CD4-positive, alpha-beta T cell (primary cell): ENCODE measurements around the gene SLF2. TPM values are rescaled to one million over a fixed set of nuclear protein-coding genes. Genes with fewer than 3 reads are reported as not detected.

Experiments
- ATAC-seq: fragments of 200-7000 bp; cut with Tn5 transposase; one replicate; pipeline ENCODE4 v1.10.0; 2022; ENCODE audit warnings: mild to moderate bottlenecking; ENCODE audit not compliant: poor library complexity
- CTCF ChIA-PET: fragments of 350-600 bp; sonication (Branson Sonifier 250); formaldehyde crosslinking; loops from one replicate; lab custom pipeline; 2021; ENCODE audit warnings: antibody characterized with exemption, inconsistent platforms; lab: Charles Lee
- POLR2A ChIA-PET: fragments of 350-600 bp; sonication (Branson Sonifier 250); formaldehyde crosslinking; loops from one replicate; lab custom pipeline; 2021; ENCODE audit warnings: antibody characterized with exemption, inconsistent platforms; lab: Charles Lee
- DNase-seq, 14 experiments: peaks; one replicate each; pipeline ENCODE4 v3.0.0-alpha.2; 2013 to 2020; ENCODE audit warnings: mixed read lengths in 2 of 14
- H3K27ac ChIP-seq, 2 donors: one replicate each; pipeline versions ENCODE4 v1.5.1 to v1.7.0; 2013; ENCODE audit warnings: low read length in 2 of 2, low read depth in 1 of 2, mild to moderate bottlenecking in 1 of 2
- H3K27me3 ChIP-seq, 2 experiments: 1 replicate in 1 of 2; 2 replicates in 1 of 2; pipeline versions ENCODE4 v1.6.1 to v1.7.0; 2013; ENCODE audit warnings: low read length in 2 of 2, control low read depth in 1 of 2, mild to moderate bottlenecking in 1 of 2, moderate library complexity in 1 of 2; ENCODE audit not compliant: insufficient read depth in 2 of 2, control insufficient read depth in 1 of 2
- H3K36me3 ChIP-seq: one replicate; pipeline ENCODE4 v1.6.1; 2013; ENCODE audit warnings: low read length, control low read depth; ENCODE audit not compliant: insufficient read depth
- H3K4me1 ChIP-seq: one replicate; pipeline ENCODE4 v1.6.1; 2013; ENCODE audit warnings: low read length, control low read depth; ENCODE audit not compliant: insufficient read depth
- H3K4me3 ChIP-seq: one replicate; pipeline ENCODE4 v1.5.1; 2013; ENCODE audit warnings: mild to moderate bottlenecking, low read length, moderate library complexity
- H3K9me3 ChIP-seq, 2 experiments: 1 replicate in 1 of 2; 2 replicates in 1 of 2; pipeline versions ENCODE4 v1.6.1 to v1.7.0; 2013; ENCODE audit warnings: low read length in 2 of 2, mild to moderate bottlenecking in 2 of 2, control low read depth in 1 of 2, moderate library complexity in 1 of 2; ENCODE audit not compliant: control insufficient read depth in 1 of 2, insufficient read depth in 1 of 2
- H3K27ac Mint-ChIP-seq: one replicate; pipeline ENCODE4 v1.8.0; 2020; ENCODE audit warnings: mixed read lengths
- H3K27me3 Mint-ChIP-seq: one replicate; pipeline ENCODE4 v1.8.0; 2021; ENCODE audit warnings: mixed read lengths
- H3K36me3 Mint-ChIP-seq: one replicate; pipeline ENCODE4 v1.8.0; 2021; ENCODE audit warnings: low read depth, mixed read lengths
- H3K4me1 Mint-ChIP-seq: one replicate; pipeline ENCODE4 v1.8.0; 2021; ENCODE audit warnings: low read depth, mixed read lengths
- H3K4me3 Mint-ChIP-seq: one replicate; pipeline ENCODE4 v1.8.0; 2020; ENCODE audit warnings: mild to moderate bottlenecking, mixed read lengths
- H3K9me3 Mint-ChIP-seq: one replicate; pipeline ENCODE4 v1.8.0; 2020; ENCODE audit warnings: mixed read lengths
- intact Hi-C, 2 experiments: fragments of 100-400 bp; cut with DNase I in 1 of 2; cut with micrococcal nuclease in 1 of 2; formaldehyde crosslinking; loops; one replicate each; pipeline versions ENCODE4 v1.15.1 to v1.9.0; 2023 to 2025; cut with DNase I, micrococcal nuclease
- total RNA-seq, 174 experiments: library from RNA in 2 of 174; stranded (reverse) in 2 of 174; gene quantifications; one replicate each; pipeline ENCODE4 v1.2.3 and lab custom pipeline; 2021 to 2026
- TF ChIP-seq, protein P1 (sequence below): fragments of 200-600 bp; IDR thresholded peaks from one replicate; pipeline ENCODE4 v1.8.0; 2022; ENCODE audit warnings: antibody characterized with exemption, mild to moderate bottlenecking

SLF2 gene
- total RNA-seq, 2 experiments from 2014 or later = 11.1 TPM

DNA sequence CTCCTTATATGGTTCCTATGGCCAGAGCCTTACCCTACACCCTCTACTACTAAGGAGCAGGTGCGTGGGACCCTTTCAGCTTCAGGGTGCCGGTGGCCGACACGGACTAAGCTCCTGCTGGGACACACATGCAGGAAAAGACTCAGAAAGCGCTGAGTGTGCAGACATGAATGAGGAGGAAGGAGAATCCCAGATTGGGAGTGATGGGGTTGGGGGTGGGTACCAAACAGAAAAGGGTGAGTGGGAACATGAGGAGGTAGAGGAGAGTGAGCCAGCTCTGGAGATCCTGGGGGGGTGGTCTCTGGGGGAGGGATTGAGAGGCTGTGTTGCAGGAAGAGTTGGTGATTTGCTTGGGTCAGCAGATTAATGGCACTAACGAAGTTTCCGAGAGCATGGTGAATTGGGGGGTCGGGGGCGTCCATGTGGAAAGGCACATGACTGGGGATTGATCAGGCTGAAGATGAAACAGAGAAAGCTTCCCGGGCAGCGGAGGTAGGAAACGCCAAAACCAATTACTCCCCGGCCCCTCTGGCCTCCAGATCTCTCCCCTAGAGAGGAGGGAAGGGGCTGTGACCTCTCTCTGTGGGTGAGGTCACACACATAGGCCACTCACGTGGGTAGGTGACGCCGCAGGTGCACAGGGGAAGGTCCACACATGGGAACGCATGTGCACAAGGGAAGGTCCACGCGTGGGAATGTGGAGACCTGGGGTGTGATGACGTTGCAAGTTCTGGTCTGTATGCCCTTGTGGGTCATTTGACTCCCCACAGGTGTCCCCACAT lies 37.9 kb upstream of the SLF2 start:
- no peak overlapping the region for H3K4me3 Mint-ChIP-seq
- intact Hi-C loops = loop anchor here in 1 of 2 experiments (5.0 kb wide), 2 partner anchors 203 to 313 kb away; no protein-coding TSS in a partner anchor

DNA sequence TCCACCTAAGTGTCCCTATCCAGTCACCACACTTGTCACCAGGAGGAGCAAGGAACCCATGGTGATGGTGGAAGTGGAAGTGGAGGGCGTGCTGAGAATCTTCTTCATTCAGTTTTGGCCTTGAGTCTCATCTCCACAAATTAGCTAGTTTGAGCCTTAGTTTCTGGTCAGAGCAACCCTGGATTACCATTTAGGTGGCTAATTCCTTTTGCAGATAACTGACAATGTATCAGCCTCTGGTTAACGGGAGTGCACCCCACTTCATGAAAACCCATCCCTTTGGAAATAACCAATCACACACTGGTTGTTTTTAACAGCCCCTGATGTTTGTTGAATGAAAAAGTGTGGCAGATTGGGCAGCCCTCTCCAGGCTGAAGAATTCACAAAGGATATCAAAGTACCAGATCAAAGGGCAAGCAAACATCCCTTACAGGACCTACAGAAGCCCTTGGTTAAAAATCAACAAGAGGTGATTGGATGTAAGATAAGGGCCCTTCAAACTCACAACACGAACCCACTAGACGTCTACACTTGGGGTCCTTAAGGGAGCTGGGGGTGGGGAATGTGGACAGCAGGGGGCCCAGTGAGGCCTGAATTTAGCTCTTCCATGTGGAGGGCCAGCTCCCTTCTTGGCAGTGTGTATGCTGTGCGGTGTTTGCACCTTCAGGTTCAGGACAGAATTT lies 37.1 kb upstream of the SLF2 start:
- Mint-ChIP-seq H3K9me3 (no peaks in the 10 kb centered on the region), H3K27ac (no peak overlapping the region), H3K4me1 (no peaks in the 10 kb centered on the region), H3K4me3 (no peak overlapping the region), H3K36me3 (no peaks in the 10 kb centered on the region), H3K27me3 (peaks cover 11% of the 10 kb centered on the region)
- POLR2A ChIA-PET = no interaction called here
- TF ChIP-seq, protein P1, sequence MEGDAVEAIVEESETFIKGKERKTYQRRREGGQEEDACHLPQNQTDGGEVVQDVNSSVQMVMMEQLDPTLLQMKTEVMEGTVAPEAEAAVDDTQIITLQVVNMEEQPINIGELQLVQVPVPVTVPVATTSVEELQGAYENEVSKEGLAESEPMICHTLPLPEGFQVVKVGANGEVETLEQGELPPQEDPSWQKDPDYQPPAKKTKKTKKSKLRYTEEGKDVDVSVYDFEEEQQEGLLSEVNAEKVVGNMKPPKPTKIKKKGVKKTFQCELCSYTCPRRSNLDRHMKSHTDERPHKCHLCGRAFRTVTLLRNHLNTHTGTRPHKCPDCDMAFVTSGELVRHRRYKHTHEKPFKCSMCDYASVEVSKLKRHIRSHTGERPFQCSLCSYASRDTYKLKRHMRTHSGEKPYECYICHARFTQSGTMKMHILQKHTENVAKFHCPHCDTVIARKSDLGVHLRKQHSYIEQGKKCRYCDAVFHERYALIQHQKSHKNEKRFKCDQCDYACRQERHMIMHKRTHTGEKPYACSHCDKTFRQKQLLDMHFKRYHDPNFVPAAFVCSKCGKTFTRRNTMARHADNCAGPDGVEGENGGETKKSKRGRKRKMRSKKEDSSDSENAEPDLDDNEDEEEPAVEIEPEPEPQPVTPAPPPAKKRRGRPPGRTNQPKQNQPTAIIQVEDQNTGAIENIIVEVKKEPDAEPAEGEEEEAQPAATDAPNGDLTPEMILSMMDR = no peak
- Histone ChIP-seq H3K9me3 (no peaks in the 10 kb centered on the region), H3K27me3 (peaks cover 0 to 2% of the 10 kb centered on the region in 2 experiments), H3K27ac (no peak overlapping the region), H3K36me3 (no peaks in the 10 kb centered on the region), H3K4me3 (no peak overlapping the region), H3K4me1 (no peaks in the 10 kb centered on the region)
- ATAC-seq = no peak
- DNase-seq = no peak
- CTCF ChIA-PET = no interaction called here
- intact Hi-C loops = loop anchor here in 1 of 2 experiments (5.0 kb wide), 2 partner anchors 203 to 313 kb away; no protein-coding TSS in a partner anchor

More for the DNA sequence above, 37.9 kb upstream of the SLF2 start:
- no peaks in the 10 kb centered on the region for H3K4me1 ChIP-seq
- H3K27ac Mint-ChIP-seq = no peak overlapping the region
- DNase-seq = no peak
- H3K9me3 ChIP-seq = no peaks in the 10 kb centered on the region
- TF ChIP-seq, protein P1 = no peak
- ChIA-PET CTCF (no interaction called here), POLR2A (no interaction called here)
- no peaks in the 10 kb centered on the region for H3K36me3 ChIP-seq
- no peak overlapping the region for H3K27ac ChIP-seq
- H3K27me3 ChIP-seq = peaks cover 0 to 2% of the 10 kb centered on the region in 2 experiments
- peaks cover 11% of the 10 kb centered on the region for H3K27me3 Mint-ChIP-seq
- H3K4me1 Mint-ChIP-seq = no peaks in the 10 kb centered on the region
- no peak overlapping the region for H3K4me3 ChIP-seq
- no peaks in the 10 kb centered on the region for H3K36me3 Mint-ChIP-seq
- H3K9me3 Mint-ChIP-seq = no peaks in the 10 kb centered on the region
- no peak for ATAC-seq

DNA sequence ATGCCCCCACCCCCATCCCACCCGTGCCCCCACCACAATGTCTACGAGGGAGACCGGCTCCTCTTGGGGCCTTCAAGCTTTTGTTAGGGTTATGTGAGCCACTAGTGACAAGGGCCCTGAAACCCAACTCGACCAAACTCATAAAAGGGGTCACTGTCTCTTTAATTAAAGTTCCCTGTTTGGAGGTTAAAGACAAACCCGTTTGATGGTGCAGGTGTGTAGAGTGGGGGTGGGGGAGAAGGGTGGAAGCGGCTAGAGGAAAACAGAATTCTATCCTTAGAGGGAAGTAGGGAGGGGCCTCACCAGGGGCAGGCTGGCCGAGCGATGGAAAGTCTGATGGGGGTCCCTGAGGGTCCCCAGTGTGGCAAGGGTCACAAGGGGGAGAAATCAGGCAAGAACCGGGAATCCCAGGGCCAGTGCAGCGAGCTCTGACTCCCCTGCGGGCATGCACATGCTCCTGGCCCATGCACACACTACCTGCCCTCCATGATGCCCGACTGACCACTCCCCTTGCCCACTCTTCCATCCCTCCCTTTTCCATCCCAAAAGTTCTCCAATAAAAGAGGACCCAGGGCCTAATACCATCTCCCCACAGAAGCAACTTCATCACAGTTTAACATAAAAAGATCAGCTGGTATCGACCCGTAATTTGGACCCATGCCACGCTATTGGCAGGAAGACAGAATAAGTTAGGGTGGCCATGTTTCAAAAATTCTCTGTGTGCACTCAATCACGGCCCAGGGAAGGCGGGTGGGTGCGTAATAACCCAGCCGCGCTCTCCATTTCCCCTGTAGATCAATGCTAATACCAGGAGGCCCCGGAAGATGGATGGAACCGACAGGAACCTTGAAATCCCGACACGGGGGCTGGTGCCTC lies 35.9 kb upstream of the SLF2 start:
- Histone ChIP-seq H3K27ac (no peak overlapping the region), H3K4me1 (no peaks in the 10 kb centered on the region), H3K27me3 (peaks cover 0 to 2% of the 10 kb centered on the region in 2 experiments), H3K36me3 (no peaks in the 10 kb centered on the region), H3K9me3 (no peaks in the 10 kb centered on the region), H3K4me3 (no peak overlapping the region)
- H3K27me3 Mint-ChIP-seq = peaks cover 11% of the 10 kb centered on the region
- intact Hi-C loops = loop anchor here in 1 of 2 experiments (5.0 kb wide), 2 partner anchors 205 to 315 kb away; no protein-coding TSS in a partner anchor
- H3K4me3 Mint-ChIP-seq = no peak overlapping the region
- H3K9me3 Mint-ChIP-seq = no peaks in the 10 kb centered on the region
- H3K36me3 Mint-ChIP-seq = no peaks in the 10 kb centered on the region
- TF ChIP-seq, protein P1 = no peak
- ChIA-PET POLR2A (no interaction called here), CTCF (no interaction called here)
- ATAC-seq (no peak), DNase-seq (no peak)
- no peaks in the 10 kb centered on the region for H3K4me1 Mint-ChIP-seq
- H3K27ac Mint-ChIP-seq = no peak overlapping the region
